Panc1 (cell line): ENCODE results near the gene CASP12. TPM values are rescaled to one million over a fixed set of nuclear protein-coding genes. Genes with fewer than 3 reads are reported as not detected.

Experiments
- ATAC-seq: fragments of 200-7000 bp; cut with Tn5 transposase; 2 replicates; pipeline ENCODE4 v1.9.1; 2020; ENCODE audit warnings: mild to moderate bottlenecking, moderate library complexity
- BruUV-seq: library from RNA; stranded (reverse); fragments of 400-500 nt; replicated peaks from 2 replicates; lab custom pipeline; 2021; lab: Mats Ljungman, UMichigan
- CTCF ChIA-PET: fragments of 300-600 bp; sonication (Branson Sonifier 250); formaldehyde crosslinking; loops from one replicate; lab custom pipeline; 2022; ENCODE audit warnings: antibody characterized with exemption; lab: Charles Lee
- POLR2A ChIA-PET: fragments of 300-600 bp; sonication (Branson Sonifier 250); formaldehyde crosslinking; loops from one replicate; lab custom pipeline; 2022; ENCODE audit warnings: antibody characterized with exemption; lab: Charles Lee
- DNase-seq: peaks from one replicate; pipeline ENCODE4 v3.0.0-alpha.2; 2010; ENCODE audit warnings: low read depth, low spot score
- H3K27ac ChIP-seq: 2 replicates; pipeline ENCODE4 v1.5.1; 2011; ENCODE audit warnings: mild to moderate bottlenecking, low read length, inconsistent platforms
- H3K27me3 ChIP-seq: fragments of 200-500 bp; sonication (Bioruptor generic); 2 replicates; pipeline ENCODE4 v1.6.0; 2014; ENCODE audit warnings: low read length, inconsistent platforms; ENCODE audit not compliant: control insufficient read depth, insufficient read depth
- H3K36me3 ChIP-seq: fragments of 200-500 bp; sonication (Bioruptor generic); 2 replicates; pipeline ENCODE4 v1.5.1; 2014; ENCODE audit warnings: inconsistent platforms, mild to moderate bottlenecking, low read length, moderate library complexity; ENCODE audit not compliant: control insufficient read depth, insufficient read depth
- H3K4me1 ChIP-seq: 2 replicates; pipeline ENCODE4 v1.5.1; 2011; ENCODE audit warnings: inconsistent platforms, mild to moderate bottlenecking, low read length, moderate library complexity; ENCODE audit not compliant: control insufficient read depth, insufficient read depth
- H3K4me3 ChIP-seq, 2 experiments: 2 replicates each; pipeline ENCODE4 v1.5.1; 2011 to 2012; ENCODE audit warnings: low read depth in 2 of 2, low read length in 2 of 2, mild to moderate bottlenecking in 2 of 2, inconsistent platforms in 1 of 2, moderate library complexity in 1 of 2
- H3K9me3 ChIP-seq: fragments of 200-500 bp; sonication (Bioruptor generic); 2 replicates; pipeline ENCODE4 v1.5.1; 2014; ENCODE audit warnings: low read depth, mild to moderate bottlenecking, inconsistent platforms, low read length, moderate library complexity; ENCODE audit not compliant: control insufficient read depth, insufficient read depth
- POLR2AphosphoS5 ChIP-seq: IDR thresholded peaks from 2 replicates; pipeline ENCODE4 v1.6.1; 2012; ENCODE audit warnings: mild to moderate bottlenecking, low read depth, low read length, moderate library complexity
- SIN3A ChIP-seq: IDR thresholded peaks from 2 replicates; pipeline ENCODE4 v1.6.1; 2012; ENCODE audit warnings: low read depth, mild to moderate bottlenecking, low read length, moderate library complexity, borderline replicate concordance; ENCODE audit not compliant: insufficient read depth
- TCF7L2 ChIP-seq: IDR thresholded peaks from 2 replicates; pipeline ENCODE4 v1.6.1; 2011; ENCODE audit warnings: mild to moderate bottlenecking, low read depth, low read length, inconsistent platforms
- in situ Hi-C: cut with HindIII; loops from 2 replicates; pipeline ENCODE4 v1.10.0; 2016; ENCODE audit warnings: low sequenced_read_pairs, low pct_unique_long_range_greater_than_20kb
- intact Hi-C: fragments of 100-400 bp; cut with micrococcal nuclease; formaldehyde crosslinking; loops from one replicate; pipeline ENCODE4 v1.10.0; 2022; ENCODE audit not compliant: unreplicated experiment
- total RNA-seq: library from RNA; stranded (reverse); gene quantifications from one replicate; pipeline ENCODE4 v1.2.1, GENCODE V29; 2021; ENCODE audit not compliant: unreplicated experiment
- TF ChIP-seq, protein P1 (sequence below), 2 experiments: IDR thresholded peaks; 2 replicates each; pipeline ENCODE4 v1.6.1; 2011 to 2012; ENCODE audit warnings: low read depth in 2 of 2, control low read depth in 1 of 2, low read length in 1 of 2, mild to moderate bottlenecking in 1 of 2, moderate library complexity in 1 of 2; ENCODE audit not compliant: insufficient read depth in 1 of 2
- TF ChIP-seq, protein P2 (sequence below): fragments of 450-650 bp; IDR thresholded peaks from 2 replicates; pipeline ENCODE4 v1.5.1; 2017; ENCODE audit warnings: mild to moderate bottlenecking

CASP12 gene
- total RNA-seq, 1 experiment from 2014 or later = not detected

DNA sequence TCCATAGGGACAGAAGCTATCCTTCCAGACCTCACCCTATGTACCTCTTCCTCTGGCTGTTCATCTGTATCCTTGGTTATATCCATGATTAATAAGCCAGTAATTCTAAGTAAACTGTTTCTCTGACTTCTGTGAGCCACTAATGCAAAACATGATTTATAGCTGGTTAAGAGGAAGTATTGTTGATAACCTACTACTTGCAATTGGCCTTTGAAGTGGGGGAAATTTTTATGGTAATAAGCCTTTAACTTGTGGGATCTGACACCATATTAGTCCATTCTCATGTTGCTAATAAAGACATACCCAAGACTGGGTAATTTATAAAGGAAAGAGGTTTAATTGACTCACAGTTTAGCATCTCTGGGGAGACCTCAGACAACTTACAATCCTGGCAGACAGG is 21.9 kb downstream of the CASP12 start:
- no peak overlapping the region for H3K27ac ChIP-seq
- DNase-seq = no peak
- no peaks in the 10 kb centered on the region for H3K36me3 ChIP-seq
- ChIA-PET CTCF (no interaction called here), POLR2A (no interaction called here)
- H3K4me3 ChIP-seq = no peak overlapping the region
- intact Hi-C loops = no loop called here
- no peaks in the 10 kb centered on the region for H3K27me3 ChIP-seq
- no peaks in the 10 kb centered on the region for H3K4me1 ChIP-seq
- no TSS peak for BruUV-seq
- TF ChIP-seq, protein P1, sequence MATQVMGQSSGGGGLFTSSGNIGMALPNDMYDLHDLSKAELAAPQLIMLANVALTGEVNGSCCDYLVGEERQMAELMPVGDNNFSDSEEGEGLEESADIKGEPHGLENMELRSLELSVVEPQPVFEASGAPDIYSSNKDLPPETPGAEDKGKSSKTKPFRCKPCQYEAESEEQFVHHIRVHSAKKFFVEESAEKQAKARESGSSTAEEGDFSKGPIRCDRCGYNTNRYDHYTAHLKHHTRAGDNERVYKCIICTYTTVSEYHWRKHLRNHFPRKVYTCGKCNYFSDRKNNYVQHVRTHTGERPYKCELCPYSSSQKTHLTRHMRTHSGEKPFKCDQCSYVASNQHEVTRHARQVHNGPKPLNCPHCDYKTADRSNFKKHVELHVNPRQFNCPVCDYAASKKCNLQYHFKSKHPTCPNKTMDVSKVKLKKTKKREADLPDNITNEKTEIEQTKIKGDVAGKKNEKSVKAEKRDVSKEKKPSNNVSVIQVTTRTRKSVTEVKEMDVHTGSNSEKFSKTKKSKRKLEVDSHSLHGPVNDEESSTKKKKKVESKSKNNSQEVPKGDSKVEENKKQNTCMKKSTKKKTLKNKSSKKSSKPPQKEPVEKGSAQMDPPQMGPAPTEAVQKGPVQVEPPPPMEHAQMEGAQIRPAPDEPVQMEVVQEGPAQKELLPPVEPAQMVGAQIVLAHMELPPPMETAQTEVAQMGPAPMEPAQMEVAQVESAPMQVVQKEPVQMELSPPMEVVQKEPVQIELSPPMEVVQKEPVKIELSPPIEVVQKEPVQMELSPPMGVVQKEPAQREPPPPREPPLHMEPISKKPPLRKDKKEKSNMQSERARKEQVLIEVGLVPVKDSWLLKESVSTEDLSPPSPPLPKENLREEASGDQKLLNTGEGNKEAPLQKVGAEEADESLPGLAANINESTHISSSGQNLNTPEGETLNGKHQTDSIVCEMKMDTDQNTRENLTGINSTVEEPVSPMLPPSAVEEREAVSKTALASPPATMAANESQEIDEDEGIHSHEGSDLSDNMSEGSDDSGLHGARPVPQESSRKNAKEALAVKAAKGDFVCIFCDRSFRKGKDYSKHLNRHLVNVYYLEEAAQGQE (IDR thresholded peaks at IDR 0.05; ENCODE audit: insufficient read depth in 1 of 2, low read depth in 2 of 2, low read length in 1 of 2) = no peak
- TF ChIP-seq SIN3A (no peak), POLR2AphosphoS5 (no peak), TCF7L2 (no peak)
- TF ChIP-seq, protein P2, sequence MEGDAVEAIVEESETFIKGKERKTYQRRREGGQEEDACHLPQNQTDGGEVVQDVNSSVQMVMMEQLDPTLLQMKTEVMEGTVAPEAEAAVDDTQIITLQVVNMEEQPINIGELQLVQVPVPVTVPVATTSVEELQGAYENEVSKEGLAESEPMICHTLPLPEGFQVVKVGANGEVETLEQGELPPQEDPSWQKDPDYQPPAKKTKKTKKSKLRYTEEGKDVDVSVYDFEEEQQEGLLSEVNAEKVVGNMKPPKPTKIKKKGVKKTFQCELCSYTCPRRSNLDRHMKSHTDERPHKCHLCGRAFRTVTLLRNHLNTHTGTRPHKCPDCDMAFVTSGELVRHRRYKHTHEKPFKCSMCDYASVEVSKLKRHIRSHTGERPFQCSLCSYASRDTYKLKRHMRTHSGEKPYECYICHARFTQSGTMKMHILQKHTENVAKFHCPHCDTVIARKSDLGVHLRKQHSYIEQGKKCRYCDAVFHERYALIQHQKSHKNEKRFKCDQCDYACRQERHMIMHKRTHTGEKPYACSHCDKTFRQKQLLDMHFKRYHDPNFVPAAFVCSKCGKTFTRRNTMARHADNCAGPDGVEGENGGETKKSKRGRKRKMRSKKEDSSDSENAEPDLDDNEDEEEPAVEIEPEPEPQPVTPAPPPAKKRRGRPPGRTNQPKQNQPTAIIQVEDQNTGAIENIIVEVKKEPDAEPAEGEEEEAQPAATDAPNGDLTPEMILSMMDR = no peak
- no peak for ATAC-seq
- no peaks in the 10 kb centered on the region for H3K9me3 ChIP-seq
- in situ Hi-C loops = no loop called here

DNA sequence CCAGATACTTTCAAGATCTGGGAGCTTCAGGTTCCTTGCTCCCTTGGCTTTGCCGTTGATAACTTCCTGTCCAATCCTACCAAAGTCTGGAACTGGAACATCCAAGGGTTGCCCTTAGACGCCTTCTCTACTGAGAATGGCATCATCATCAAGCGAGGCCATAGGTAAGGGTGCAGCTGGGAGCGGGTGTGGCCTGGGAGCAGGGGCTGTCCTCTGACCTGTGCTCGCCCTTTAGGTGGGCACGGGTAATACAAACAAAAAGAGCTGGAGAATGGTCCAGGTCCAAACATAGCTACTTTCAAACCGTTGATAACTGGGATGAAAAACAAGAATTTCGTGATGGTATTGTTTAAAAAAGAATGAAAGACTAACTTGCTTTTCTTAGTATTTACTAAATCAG is 25.0 kb downstream of the CASP12 start:
- intact Hi-C loops (no loop called here), in situ Hi-C loops (no loop called here)
- H3K9me3 ChIP-seq = no peaks in the 10 kb centered on the region
- H3K27ac ChIP-seq = no peak overlapping the region
- no peak for TF ChIP-seq POLR2AphosphoS5
- TF ChIP-seq, protein P2 = peak; percentile 23
- ChIA-PET POLR2A (no interaction called here), CTCF (no interaction called here)
- H3K27me3 ChIP-seq = no peaks in the 10 kb centered on the region
- no peaks in the 10 kb centered on the region for H3K4me1 ChIP-seq
- BruUV-seq = no TSS peak
- H3K4me3 ChIP-seq = no peak overlapping the region
- no peak for ATAC-seq
- no peaks in the 10 kb centered on the region for H3K36me3 ChIP-seq
- DNase-seq = no peak

DNA sequence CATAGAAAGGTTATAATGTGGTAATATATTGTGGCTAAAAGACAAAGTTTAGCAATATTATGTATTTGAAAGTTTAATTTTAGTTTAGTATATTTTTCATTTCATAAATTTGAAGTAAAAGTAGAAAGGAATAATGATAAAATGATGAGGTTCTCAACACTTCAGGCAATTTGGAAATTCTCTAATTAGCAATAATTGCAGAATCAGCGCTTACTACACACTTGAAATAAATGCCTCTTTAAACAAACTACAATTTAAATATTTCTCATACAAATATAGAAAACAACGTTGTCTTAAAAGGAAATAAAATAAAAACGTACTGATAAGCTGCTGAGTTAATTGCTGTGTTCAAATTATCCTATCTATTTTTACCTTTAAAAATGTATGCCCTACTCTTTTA is 25.9 kb downstream of the CASP12 start:
- CTCF ChIA-PET = no interaction called here
- TF ChIP-seq, protein P2 = no peak
- no peak for TF ChIP-seq SIN3A
- intact Hi-C loops = no loop called here
- POLR2A ChIA-PET = no interaction called here
- no peaks in the 10 kb centered on the region for H3K4me1 ChIP-seq
- BruUV-seq = no TSS peak
- no peaks in the 10 kb centered on the region for H3K27me3 ChIP-seq
- H3K9me3 ChIP-seq = no peaks in the 10 kb centered on the region
- DNase-seq = no peak
- no peaks in the 10 kb centered on the region for H3K36me3 ChIP-seq
- no peak overlapping the region for H3K4me3 ChIP-seq
- H3K27ac ChIP-seq = no peak overlapping the region
- in situ Hi-C loops = no loop called here
- ATAC-seq = no peak
